GM23338 (cell line): ENCODE measurements around the gene DMGDH.

Experiments
- CREB1 ChIP-seq: fragments of 250-450 bp; sonication (Bioruptor Pico); IDR thresholded peaks from 2 replicates; pipeline ENCODE4 v1.5.0; 2020; ENCODE audit warnings: low read depth, mild to moderate bottlenecking, moderate library complexity
- EZH2 ChIP-seq: fragments of 200-600 bp; sonication (generic); IDR thresholded peaks from one replicate; pipeline ENCODE4 v1.8.0; 2017; ENCODE audit warnings: antibody characterized with exemption, mild to moderate bottlenecking, low read depth; ENCODE audit not compliant: unreplicated experiment
- EZH2phosphoT487 ChIP-seq: fragments of 200-600 bp; sonication (generic); IDR thresholded peaks from one replicate; pipeline ENCODE4 v1.8.1; 2018; ENCODE audit warnings: antibody characterized with exemption; ENCODE audit not compliant: unreplicated experiment
- JUNB ChIP-seq: IDR thresholded peaks from one replicate; pipeline ENCODE4 v1.6.1; 2016; ENCODE audit warnings: antibody characterized with exemption; ENCODE audit not compliant: unreplicated experiment
- NANOG ChIP-seq: IDR thresholded peaks from 2 replicates; pipeline ENCODE4 v1.6.1; 2016; ENCODE audit warnings: antibody characterized with exemption, borderline replicate concordance
- POLR2AphosphoS5 ChIP-seq: IDR thresholded peaks from 2 replicates; pipeline ENCODE4 v1.6.1; 2016; ENCODE audit warnings: antibody characterized with exemption, low read depth
- STAT1 ChIP-seq: IDR thresholded peaks from one replicate; pipeline ENCODE4 v1.6.1; 2016; ENCODE audit warnings: antibody characterized with exemption; ENCODE audit not compliant: unreplicated experiment
- ZNF331 ChIP-seq: fragments of 250-450 bp; sonication (Bioruptor Pico); IDR thresholded peaks from 2 replicates; pipeline ENCODE4 v1.5.0; 2020; ENCODE audit warnings: low read depth, mild to moderate bottlenecking, moderate library complexity
- TF ChIP-seq, protein P1 (sequence below), 2 experiments: fragments of 200-600 bp in 1 of 2; sonication (generic) in 1 of 2; conservative IDR thresholded peaks; 2 replicates each; pipeline versions ENCODE4 v1.5.1 to v1.6.1; 2016 to 2017; ENCODE audit warnings: antibody characterized with exemption in 2 of 2, low read depth in 2 of 2, mild to moderate bottlenecking in 2 of 2, moderate library complexity in 1 of 2
- TF ChIP-seq, protein P2 (sequence below): IDR thresholded peaks from one replicate; pipeline ENCODE4 v1.6.1; 2018; ENCODE audit warnings: antibody characterized with exemption; ENCODE audit not compliant: unreplicated experiment
- TF ChIP-seq, protein P3 (sequence below): fragments of 250-450 bp; sonication (Bioruptor Pico); IDR thresholded peaks from 2 replicates; pipeline ENCODE4 v1.5.0; 2020; ENCODE audit warnings: mild to moderate bottlenecking, moderate library complexity

DNA sequence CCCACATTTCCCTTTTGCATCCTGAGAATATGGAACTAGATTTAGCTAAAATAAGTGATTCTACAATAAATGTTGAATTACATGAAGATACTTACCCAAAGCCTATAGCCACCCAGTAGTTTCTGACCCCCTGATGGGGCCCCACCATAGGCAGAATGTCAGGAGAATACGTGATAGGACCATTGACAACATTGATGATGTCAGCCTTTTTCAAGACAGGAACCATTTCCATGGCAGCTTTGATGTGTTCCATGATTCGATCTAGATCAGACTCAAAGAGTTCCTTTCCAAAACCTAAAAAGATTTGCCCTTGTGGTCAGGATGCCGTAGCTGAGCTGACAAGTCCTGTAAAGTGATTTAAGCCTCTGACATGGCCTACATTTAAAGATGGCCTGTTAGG is 27.3 kb downstream of the DMGDH start:
- TF ChIP-seq, protein P1, sequence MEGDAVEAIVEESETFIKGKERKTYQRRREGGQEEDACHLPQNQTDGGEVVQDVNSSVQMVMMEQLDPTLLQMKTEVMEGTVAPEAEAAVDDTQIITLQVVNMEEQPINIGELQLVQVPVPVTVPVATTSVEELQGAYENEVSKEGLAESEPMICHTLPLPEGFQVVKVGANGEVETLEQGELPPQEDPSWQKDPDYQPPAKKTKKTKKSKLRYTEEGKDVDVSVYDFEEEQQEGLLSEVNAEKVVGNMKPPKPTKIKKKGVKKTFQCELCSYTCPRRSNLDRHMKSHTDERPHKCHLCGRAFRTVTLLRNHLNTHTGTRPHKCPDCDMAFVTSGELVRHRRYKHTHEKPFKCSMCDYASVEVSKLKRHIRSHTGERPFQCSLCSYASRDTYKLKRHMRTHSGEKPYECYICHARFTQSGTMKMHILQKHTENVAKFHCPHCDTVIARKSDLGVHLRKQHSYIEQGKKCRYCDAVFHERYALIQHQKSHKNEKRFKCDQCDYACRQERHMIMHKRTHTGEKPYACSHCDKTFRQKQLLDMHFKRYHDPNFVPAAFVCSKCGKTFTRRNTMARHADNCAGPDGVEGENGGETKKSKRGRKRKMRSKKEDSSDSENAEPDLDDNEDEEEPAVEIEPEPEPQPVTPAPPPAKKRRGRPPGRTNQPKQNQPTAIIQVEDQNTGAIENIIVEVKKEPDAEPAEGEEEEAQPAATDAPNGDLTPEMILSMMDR (conservative IDR thresholded peaks at IDR 0.05; ENCODE audit: low read depth in 2 of 2) = no peak
- TF ChIP-seq POLR2AphosphoS5 = no peak
- TF ChIP-seq, protein P2, sequence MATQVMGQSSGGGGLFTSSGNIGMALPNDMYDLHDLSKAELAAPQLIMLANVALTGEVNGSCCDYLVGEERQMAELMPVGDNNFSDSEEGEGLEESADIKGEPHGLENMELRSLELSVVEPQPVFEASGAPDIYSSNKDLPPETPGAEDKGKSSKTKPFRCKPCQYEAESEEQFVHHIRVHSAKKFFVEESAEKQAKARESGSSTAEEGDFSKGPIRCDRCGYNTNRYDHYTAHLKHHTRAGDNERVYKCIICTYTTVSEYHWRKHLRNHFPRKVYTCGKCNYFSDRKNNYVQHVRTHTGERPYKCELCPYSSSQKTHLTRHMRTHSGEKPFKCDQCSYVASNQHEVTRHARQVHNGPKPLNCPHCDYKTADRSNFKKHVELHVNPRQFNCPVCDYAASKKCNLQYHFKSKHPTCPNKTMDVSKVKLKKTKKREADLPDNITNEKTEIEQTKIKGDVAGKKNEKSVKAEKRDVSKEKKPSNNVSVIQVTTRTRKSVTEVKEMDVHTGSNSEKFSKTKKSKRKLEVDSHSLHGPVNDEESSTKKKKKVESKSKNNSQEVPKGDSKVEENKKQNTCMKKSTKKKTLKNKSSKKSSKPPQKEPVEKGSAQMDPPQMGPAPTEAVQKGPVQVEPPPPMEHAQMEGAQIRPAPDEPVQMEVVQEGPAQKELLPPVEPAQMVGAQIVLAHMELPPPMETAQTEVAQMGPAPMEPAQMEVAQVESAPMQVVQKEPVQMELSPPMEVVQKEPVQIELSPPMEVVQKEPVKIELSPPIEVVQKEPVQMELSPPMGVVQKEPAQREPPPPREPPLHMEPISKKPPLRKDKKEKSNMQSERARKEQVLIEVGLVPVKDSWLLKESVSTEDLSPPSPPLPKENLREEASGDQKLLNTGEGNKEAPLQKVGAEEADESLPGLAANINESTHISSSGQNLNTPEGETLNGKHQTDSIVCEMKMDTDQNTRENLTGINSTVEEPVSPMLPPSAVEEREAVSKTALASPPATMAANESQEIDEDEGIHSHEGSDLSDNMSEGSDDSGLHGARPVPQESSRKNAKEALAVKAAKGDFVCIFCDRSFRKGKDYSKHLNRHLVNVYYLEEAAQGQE = no peak
- no peak for TF ChIP-seq CREB1 (CRISPR knock-in tag)
- TF ChIP-seq EZH2phosphoT487 = no peak
- TF ChIP-seq EZH2 = no peak
- no peak for TF ChIP-seq JUNB
- TF ChIP-seq NANOG = no peak
- TF ChIP-seq, protein P3, sequence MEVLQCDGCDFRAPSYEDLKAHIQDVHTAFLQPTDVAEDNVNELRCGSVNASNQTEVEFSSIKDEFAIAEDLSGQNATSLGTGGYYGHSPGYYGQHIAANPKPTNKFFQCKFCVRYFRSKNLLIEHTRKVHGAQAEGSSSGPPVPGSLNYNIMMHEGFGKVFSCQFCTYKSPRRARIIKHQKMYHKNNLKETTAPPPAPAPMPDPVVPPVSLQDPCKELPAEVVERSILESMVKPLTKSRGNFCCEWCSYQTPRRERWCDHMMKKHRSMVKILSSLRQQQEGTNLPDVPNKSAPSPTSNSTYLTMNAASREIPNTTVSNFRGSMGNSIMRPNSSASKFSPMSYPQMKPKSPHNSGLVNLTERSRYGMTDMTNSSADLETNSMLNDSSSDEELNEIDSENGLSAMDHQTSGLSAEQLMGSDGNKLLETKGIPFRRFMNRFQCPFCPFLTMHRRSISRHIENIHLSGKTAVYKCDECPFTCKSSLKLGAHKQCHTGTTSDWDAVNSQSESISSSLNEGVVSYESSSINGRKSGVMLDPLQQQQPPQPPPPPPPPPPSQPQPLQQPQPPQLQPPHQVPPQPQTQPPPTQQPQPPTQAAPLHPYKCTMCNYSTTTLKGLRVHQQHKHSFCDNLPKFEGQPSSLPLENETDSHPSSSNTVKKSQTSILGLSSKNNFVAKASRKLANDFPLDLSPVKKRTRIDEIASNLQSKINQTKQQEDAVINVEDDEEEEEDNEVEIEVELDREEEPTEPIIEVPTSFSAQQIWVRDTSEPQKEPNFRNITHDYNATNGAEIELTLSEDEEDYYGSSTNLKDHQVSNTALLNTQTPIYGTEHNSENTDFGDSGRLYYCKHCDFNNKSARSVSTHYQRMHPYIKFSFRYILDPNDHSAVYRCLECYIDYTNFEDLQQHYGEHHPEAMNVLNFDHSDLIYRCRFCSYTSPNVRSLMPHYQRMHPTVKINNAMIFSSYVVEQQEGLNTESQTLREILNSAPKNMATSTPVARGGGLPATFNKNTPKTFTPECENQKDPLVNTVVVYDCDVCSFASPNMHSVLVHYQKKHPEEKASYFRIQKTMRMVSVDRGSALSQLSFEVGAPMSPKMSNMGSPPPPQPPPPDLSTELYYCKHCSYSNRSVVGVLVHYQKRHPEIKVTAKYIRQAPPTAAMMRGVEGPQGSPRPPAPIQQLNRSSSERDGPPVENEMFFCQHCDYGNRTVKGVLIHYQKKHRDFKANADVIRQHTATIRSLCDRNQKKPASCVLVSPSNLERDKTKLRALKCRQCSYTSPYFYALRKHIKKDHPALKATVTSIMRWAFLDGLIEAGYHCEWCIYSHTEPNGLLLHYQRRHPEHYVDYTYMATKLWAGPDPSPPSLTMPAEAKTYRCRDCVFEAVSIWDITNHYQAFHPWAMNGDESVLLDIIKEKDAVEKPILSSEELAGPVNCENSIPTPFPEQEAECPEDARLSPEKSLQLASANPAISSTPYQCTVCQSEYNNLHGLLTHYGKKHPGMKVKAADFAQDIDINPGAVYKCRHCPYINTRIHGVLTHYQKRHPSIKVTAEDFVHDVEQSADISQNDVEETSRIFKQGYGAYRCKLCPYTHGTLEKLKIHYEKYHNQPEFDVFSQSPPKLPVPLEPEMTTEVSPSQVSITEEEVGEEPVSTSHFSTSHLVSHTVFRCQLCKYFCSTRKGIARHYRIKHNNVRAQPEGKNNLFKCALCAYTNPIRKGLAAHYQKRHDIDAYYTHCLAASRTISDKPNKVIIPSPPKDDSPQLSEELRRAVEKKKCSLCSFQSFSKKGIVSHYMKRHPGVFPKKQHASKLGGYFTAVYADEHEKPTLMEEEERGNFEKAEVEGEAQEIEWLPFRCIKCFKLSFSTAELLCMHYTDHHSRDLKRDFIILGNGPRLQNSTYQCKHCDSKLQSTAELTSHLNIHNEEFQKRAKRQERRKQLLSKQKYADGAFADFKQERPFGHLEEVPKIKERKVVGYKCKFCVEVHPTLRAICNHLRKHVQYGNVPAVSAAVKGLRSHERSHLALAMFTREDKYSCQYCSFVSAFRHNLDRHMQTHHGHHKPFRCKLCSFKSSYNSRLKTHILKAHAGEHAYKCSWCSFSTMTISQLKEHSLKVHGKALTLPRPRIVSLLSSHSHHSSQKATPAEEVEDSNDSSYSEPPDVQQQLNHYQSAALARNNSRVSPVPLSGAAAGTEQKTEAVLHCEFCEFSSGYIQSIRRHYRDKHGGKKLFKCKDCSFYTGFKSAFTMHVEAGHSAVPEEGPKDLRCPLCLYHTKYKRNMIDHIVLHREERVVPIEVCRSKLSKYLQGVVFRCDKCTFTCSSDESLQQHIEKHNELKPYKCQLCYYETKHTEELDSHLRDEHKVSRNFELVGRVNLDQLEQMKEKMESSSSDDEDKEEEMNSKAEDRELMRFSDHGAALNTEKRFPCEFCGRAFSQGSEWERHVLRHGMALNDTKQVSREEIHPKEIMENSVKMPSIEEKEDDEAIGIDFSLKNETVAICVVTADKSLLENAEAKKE = no peak
- no peak for TF ChIP-seq ZNF331 (CRISPR knock-in tag)
- no peak for TF ChIP-seq STAT1
